Mesendoderm (in vitro differentiated cells): ENCODE data around the gene C5AR1.

Experiments
- DNase-seq: peaks from one replicate; pipeline ENCODE4 v3.0.0; 2013
- H2AK5ac ChIP-seq: 2 replicates; pipeline ENCODE4 v1.6.1; 2013; ENCODE audit warnings: low read length, inconsistent platforms
- H2BK120ac ChIP-seq: 2 replicates; pipeline ENCODE4 v1.6.1; 2013; ENCODE audit warnings: low read depth, mild to moderate bottlenecking, low read length, moderate library complexity, mixed read lengths
- H2BK15ac ChIP-seq: replicated peaks from 2 replicates; pipeline ENCODE4 v1.6.1; 2013; ENCODE audit warnings: low read depth, mild to moderate bottlenecking, moderate library complexity
- H2BK5ac ChIP-seq: 2 replicates; pipeline ENCODE4 v1.6.1; 2013; ENCODE audit warnings: low read length, inconsistent platforms
- H3K18ac ChIP-seq: 2 replicates; pipeline ENCODE4 v1.6.1; 2013; ENCODE audit warnings: mild to moderate bottlenecking, low read length, mixed read lengths
- H3K23ac ChIP-seq: one replicate; pipeline ENCODE4 v1.6.1; 2013; ENCODE audit warnings: low read length
- H3K27ac ChIP-seq: 2 replicates; pipeline ENCODE4 v1.5.1; 2013; ENCODE audit warnings: low read depth, mild to moderate bottlenecking, inconsistent platforms, low read length, moderate library complexity
- H3K27me3 ChIP-seq: 2 replicates; pipeline ENCODE4 v1.6.1; 2013; ENCODE audit warnings: low read length, control low read depth, mild to moderate bottlenecking, inconsistent platforms; ENCODE audit not compliant: insufficient read depth, poor library complexity
- H3K36me3 ChIP-seq: 2 replicates; pipeline ENCODE4 v1.6.1; 2013; ENCODE audit warnings: low read length, inconsistent platforms; ENCODE audit not compliant: control insufficient read depth, insufficient read depth
- H3K4ac ChIP-seq: one replicate; pipeline ENCODE4 v1.6.1; 2013; ENCODE audit warnings: low read depth, mild to moderate bottlenecking, low read length, moderate library complexity
- H3K4me1 ChIP-seq: 2 replicates; pipeline ENCODE4 v1.6.1; 2013; ENCODE audit warnings: low read depth, low read length, inconsistent platforms; ENCODE audit not compliant: control insufficient read depth
- H3K4me2 ChIP-seq: 2 replicates; pipeline ENCODE4 v1.6.1; 2013; ENCODE audit warnings: low read length
- H3K4me3 ChIP-seq: 2 replicates; pipeline ENCODE4 v1.5.1; 2013; ENCODE audit warnings: mild to moderate bottlenecking, low read length
- H3K56ac ChIP-seq: one replicate; pipeline ENCODE4 v1.6.1; 2013; ENCODE audit warnings: low read length
- H3K79me1 ChIP-seq: 2 replicates; pipeline ENCODE4 v1.6.1; 2013; ENCODE audit warnings: low read length, inconsistent platforms
- H3K79me2 ChIP-seq: 2 replicates; pipeline ENCODE4 v1.6.1; 2013; ENCODE audit warnings: mild to moderate bottlenecking, low read length; ENCODE audit not compliant: control insufficient read depth, insufficient read depth
- H3K9ac ChIP-seq: 2 replicates; pipeline ENCODE4 v1.6.1; 2013; ENCODE audit warnings: low read length, inconsistent platforms
- H4K5ac ChIP-seq: one replicate; pipeline ENCODE4 v1.6.1; 2013; ENCODE audit warnings: low read length
- H4K8ac ChIP-seq: one replicate; pipeline ENCODE4 v1.6.1; 2013; ENCODE audit warnings: low read depth, mild to moderate bottlenecking, control low read depth, low read length, moderate library complexity
- WGBS: extraction: QIAGEN DNeasy Blood & Tissue Kit; methylation state at CpG from one replicate; pipeline ENCODE4 v1.1.7; 2013; ENCODE audit warnings: low lambda C conversion rate, missing lambda C conversion rate; ENCODE audit not compliant: insufficient coverage; ENCODE audit errors: extremely low coverage; 5-methylcytosine and 5-hydroxymethylcytosine counted together

The C5AR1 gene

DNA sequence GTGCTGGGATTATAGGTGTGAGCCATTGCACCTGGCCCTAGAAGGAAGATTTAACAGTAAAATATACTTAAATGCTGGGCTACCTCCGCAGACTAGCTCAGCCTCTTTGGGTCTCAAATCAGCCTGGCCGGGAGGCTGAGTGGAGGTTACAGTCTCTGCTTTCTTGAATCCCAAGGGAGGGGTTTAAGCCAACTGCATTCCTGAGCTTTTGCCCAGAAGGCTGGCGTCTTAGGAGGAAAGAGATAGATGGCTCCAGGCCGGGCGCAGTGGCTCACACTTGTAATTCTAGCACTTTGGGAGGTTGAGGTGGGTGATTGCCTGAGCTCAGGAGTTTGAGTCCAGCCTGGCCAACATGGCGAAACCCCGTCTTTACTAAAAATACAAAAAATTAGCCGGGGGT is 623 bp upstream of the C5AR1 start:
- no peak overlapping the region for H3K27ac ChIP-seq
- no peaks in the 10 kb centered on the region for H3K27me3 ChIP-seq
- H3K4me1 ChIP-seq, result no peaks in the 10 kb centered on the region
- no peak overlapping the region for H3K56ac ChIP-seq
- H3K18ac ChIP-seq, result no peak overlapping the region
- H3K9ac ChIP-seq, result no peak overlapping the region
- H2AK5ac ChIP-seq, result no peak overlapping the region
- no peak overlapping the region for H3K4ac ChIP-seq
- no peak overlapping the region for H4K8ac ChIP-seq
- no peaks in the 10 kb centered on the region for H3K79me2 ChIP-seq
- H2BK120ac ChIP-seq, result no peak overlapping the region
- H2BK15ac ChIP-seq, result no peak overlapping the region
- H3K4me3 ChIP-seq, result no peak overlapping the region
- H3K36me3 ChIP-seq, result no peaks in the 10 kb centered on the region
- no peak for DNase-seq
- no peak overlapping the region for H3K23ac ChIP-seq
- no peaks in the 10 kb centered on the region for H3K79me1 ChIP-seq
- WGBS, result no CpG with 5 or more reads among the region's 8 CpGs
- no peak overlapping the region for H2BK5ac ChIP-seq
- no peak overlapping the region for H3K4me2 ChIP-seq
- H4K5ac ChIP-seq, result no peak overlapping the region

DNA sequence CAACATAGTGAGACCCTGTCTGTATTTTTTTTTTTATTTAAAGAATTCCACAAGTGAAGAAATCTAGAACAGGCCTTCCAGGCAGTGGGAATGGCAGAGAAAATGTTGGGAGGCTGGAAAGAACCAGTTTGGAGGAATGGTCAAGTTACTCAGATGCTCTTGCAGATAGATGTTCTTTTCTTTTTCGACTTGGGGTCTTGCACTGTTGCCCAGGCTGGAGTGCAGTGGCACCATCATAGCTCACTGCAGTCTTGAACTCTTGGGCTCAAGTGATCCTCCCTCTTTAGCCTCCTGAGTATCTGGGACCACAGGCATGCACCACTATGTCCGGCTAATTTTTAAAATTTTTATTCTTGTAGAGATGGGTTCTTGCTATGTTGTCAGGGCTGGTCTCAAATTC is 662 bp downstream of the C5AR1 start:
- H2BK120ac ChIP-seq, result no peak overlapping the region
- no peak overlapping the region for H3K27ac ChIP-seq
- H2BK15ac ChIP-seq, result no peak overlapping the region
- H3K79me1 ChIP-seq, result no peaks in the 10 kb centered on the region
- H3K9ac ChIP-seq, result no peak overlapping the region
- no peak overlapping the region for H3K23ac ChIP-seq
- no peak overlapping the region for H3K4me2 ChIP-seq
- H4K5ac ChIP-seq, result no peak overlapping the region
- H3K27me3 ChIP-seq, result no peaks in the 10 kb centered on the region
- no peak overlapping the region for H3K4me3 ChIP-seq
- H3K4me1 ChIP-seq, result no peaks in the 10 kb centered on the region
- no CpG with 5 or more reads among the region's 2 CpGs for WGBS
- H3K18ac ChIP-seq, result no peak overlapping the region
- no peak for DNase-seq
- H2BK5ac ChIP-seq, result no peak overlapping the region
- H3K36me3 ChIP-seq, result no peaks in the 10 kb centered on the region
- H4K8ac ChIP-seq, result no peak overlapping the region
- H3K79me2 ChIP-seq, result no peaks in the 10 kb centered on the region
- H3K56ac ChIP-seq, result no peak overlapping the region
- H3K4ac ChIP-seq, result no peak overlapping the region
- no peak overlapping the region for H2AK5ac ChIP-seq

- H4K8ac ChIP-seq, result no peak overlapping the region
- WGBS, result no CpG with 5 or more reads among the region's 5 CpGs
Observed at GRCh38 chr19:47310819-47311218, 1.2 kb downstream of the C5AR1 start.

GRCh38 chr19:47312366-47313006 is 2.8 kb downstream of the C5AR1 start:
- no peak overlapping the region for H3K9ac ChIP-seq
- H3K79me1 ChIP-seq, result no peaks in the 10 kb centered on the region
- H4K5ac ChIP-seq, result no peak overlapping the region
- no peaks in the 10 kb centered on the region for H3K27me3 ChIP-seq
- H2BK5ac ChIP-seq, result no peak overlapping the region
- no peak overlapping the region for H2BK15ac ChIP-seq
- H4K8ac ChIP-seq, result no peak overlapping the region
- no peaks in the 10 kb centered on the region for H3K79me2 ChIP-seq
- H3K4me1 ChIP-seq, result no peaks in the 10 kb centered on the region
- no CpG with 5 or more reads among the region's 5 CpGs for WGBS
- H2AK5ac ChIP-seq, result no peak overlapping the region
- H3K4me3 ChIP-seq, result no peak overlapping the region
- DNase-seq, result no peak
- H3K56ac ChIP-seq, result no peak overlapping the region
- no peak overlapping the region for H3K4ac ChIP-seq
- H3K36me3 ChIP-seq, result no peaks in the 10 kb centered on the region
- no peak overlapping the region for H3K4me2 ChIP-seq
- H2BK120ac ChIP-seq, result no peak overlapping the region
- no peak overlapping the region for H3K27ac ChIP-seq
- H3K23ac ChIP-seq, result no peak overlapping the region
- no peak overlapping the region for H3K18ac ChIP-seq

More at GRCh38 chr19:47310819-47311218, 1.2 kb downstream of the C5AR1 start:
- Histone ChIP-seq H3K36me3 (no peaks in the 10 kb centered on the region), H2BK15ac (no peak overlapping the region), H3K4ac (no peak overlapping the region), H3K4me1 (no peaks in the 10 kb centered on the region), H2BK5ac (no peak overlapping the region), H3K4me2 (no peak overlapping the region), H3K56ac (no peak overlapping the region), H3K27me3 (no peaks in the 10 kb centered on the region), H3K79me2 (no peaks in the 10 kb centered on the region), H2BK120ac (no peak overlapping the region), H3K79me1 (no peaks in the 10 kb centered on the region), H4K5ac (no peak overlapping the region), H3K27ac (no peak overlapping the region), H2AK5ac (no peak overlapping the region), H3K23ac (no peak overlapping the region), H3K9ac (no peak overlapping the region), H3K4me3 (no peak overlapping the region), H3K18ac (no peak overlapping the region)
- DNase-seq, result no peak

DNA sequence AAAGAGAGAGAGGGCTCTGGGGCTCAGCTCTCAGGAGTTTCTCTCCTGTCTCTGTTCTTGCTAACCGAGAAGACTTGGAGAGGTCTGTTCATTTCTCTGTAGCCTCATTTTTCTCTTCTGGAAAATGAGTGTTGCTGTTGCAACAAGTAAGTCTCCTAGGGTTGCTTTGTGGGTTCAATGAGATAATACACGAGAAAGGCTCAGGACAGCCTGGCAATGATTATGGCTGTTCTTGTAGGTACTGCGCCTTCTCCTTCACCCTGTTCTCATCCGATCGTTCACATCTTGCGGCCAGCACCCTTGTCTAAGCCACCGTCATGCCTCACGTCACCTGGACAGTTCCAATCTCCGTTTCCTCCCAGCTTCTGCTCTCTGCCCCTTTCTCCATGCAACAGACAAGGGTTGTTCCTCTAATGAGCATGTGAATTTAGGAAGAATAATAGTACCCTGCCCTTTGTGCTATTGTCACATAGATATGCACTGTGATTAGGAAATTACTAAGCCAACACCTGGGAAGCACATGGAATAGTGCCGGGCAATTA is 4.2 kb downstream of the C5AR1 start:
- no peaks in the 10 kb centered on the region for H3K4me1 ChIP-seq
- no peaks in the 10 kb centered on the region for H3K79me2 ChIP-seq
- H3K4me2 ChIP-seq, result no peak overlapping the region
- DNase-seq, result no peak
- no peak overlapping the region for H3K23ac ChIP-seq
- H3K56ac ChIP-seq, result no peak overlapping the region
- H3K9ac ChIP-seq, result no peak overlapping the region
- H2BK15ac ChIP-seq, result no peak overlapping the region
- no CpG with 5 or more reads among the region's 10 CpGs for WGBS
- no peak overlapping the region for H3K4me3 ChIP-seq
- no peak overlapping the region for H2BK5ac ChIP-seq
- no peak overlapping the region for H2BK120ac ChIP-seq
- H3K79me1 ChIP-seq, result no peaks in the 10 kb centered on the region
- H3K4ac ChIP-seq, result no peak overlapping the region
- no peaks in the 10 kb centered on the region for H3K27me3 ChIP-seq
- H4K8ac ChIP-seq, result no peak overlapping the region
- H2AK5ac ChIP-seq, result no peak overlapping the region
- no peaks in the 10 kb centered on the region for H3K36me3 ChIP-seq
- H3K18ac ChIP-seq, result no peak overlapping the region
- H4K5ac ChIP-seq, result no peak overlapping the region
- H3K27ac ChIP-seq, result no peak overlapping the region
